SH-SY5Y (cell line): ENCODE data around the gene RNU5D-1.

Source experiments
- GATA2 ChIP-seq: IDR thresholded peaks from 2 replicates; pipeline ENCODE4 v1.6.1; 2011; ENCODE audit warnings: mild to moderate bottlenecking, low read depth, low read length
- GATA3 ChIP-seq: IDR thresholded peaks from 2 replicates; pipeline ENCODE4 v1.6.1; 2011; ENCODE audit warnings: low read depth, mild to moderate bottlenecking, low read length, moderate library complexity

GRCh38 chr1:44723064-44723463 is 7.9 kb downstream of the RNU5D-1 start:
- TF ChIP-seq GATA2 (no peak), GATA3 (no peak)
